OCI-LY3 (cell line): ENCODE data around the gene WDR70.

Experiments
- H2AFZ ChIP-seq: fragments of 200-600, 300-600 bp; shearing (Covaris generic); 2 replicates; pipeline ENCODE4 v1.6.0; 2014; ENCODE audit warnings: antibody characterized with exemption, low read depth, low read length
- H3K27ac ChIP-seq: fragments of 200-600, 300-600 bp; sonication (generic); 2 replicates; pipeline ENCODE4 v1.5.1; 2014; ENCODE audit warnings: mild to moderate bottlenecking, low read length, moderate library complexity, mixed read lengths
- H3K27me3 ChIP-seq: fragments of 200-600, 300-600 bp; sonication (generic); 2 replicates; pipeline ENCODE4 v1.6.1; 2014; ENCODE audit warnings: low read depth, low read length, mixed read lengths
- H3K36me3 ChIP-seq: fragments of 200-600, 300-600 bp; sonication (generic); replicated peaks from 2 replicates; pipeline ENCODE3; 2014; ENCODE audit warnings: low read depth, low read length, mixed read lengths
- H3K4me1 ChIP-seq: fragments of 300-600, 200-600 bp; sonication (generic); 2 replicates; pipeline ENCODE4 v1.6.1; 2014; ENCODE audit warnings: low read length, mixed read lengths
- H3K4me2 ChIP-seq: fragments of 200-600, 300-600 bp; sonication (generic); 2 replicates; pipeline ENCODE4 v1.6.1; 2014; ENCODE audit warnings: low read length, mixed read lengths
- H3K4me3 ChIP-seq: fragments of 300-600, 200-600 bp; sonication (generic); 2 replicates; pipeline ENCODE4 v1.5.1; 2014; ENCODE audit warnings: antibody characterized with exemption, mild to moderate bottlenecking, low read length, moderate library complexity
- H3K79me2 ChIP-seq: fragments of 300-600, 200-600 bp; shearing (Covaris generic); 2 replicates; pipeline ENCODE4 v1.6.1; 2014; ENCODE audit warnings: mild to moderate bottlenecking, low read length, mixed read lengths
- H3K9ac ChIP-seq: fragments of 300-600, 200-600 bp; shearing (Covaris generic); 2 replicates; pipeline ENCODE4 v1.6.0; 2014; ENCODE audit warnings: mild to moderate bottlenecking, low read length, moderate library complexity
- H3K9me3 ChIP-seq: fragments of 200-600, 300-600 bp; shearing (Covaris generic); 2 replicates; pipeline ENCODE4 v1.6.1; 2014; ENCODE audit warnings: low read length, mixed read lengths; ENCODE audit not compliant: insufficient read depth
- H4K20me1 ChIP-seq: fragments of 200-600, 300-600 bp; sonication (generic); 2 replicates; pipeline ENCODE4 v1.6.1; 2016; ENCODE audit warnings: low read length, mixed read lengths; ENCODE audit not compliant: insufficient read depth
- CTCF ChIP-seq: fragments of 200-600, 300-600 bp; sonication (generic); IDR thresholded peaks from 2 replicates; pipeline ENCODE4 v1.5.1; 2014; ENCODE audit warnings: antibody characterized with exemption, low read length, low read depth
- EZH2phosphoT487 ChIP-seq: fragments of 200-600 bp; shearing (Covaris generic); IDR thresholded peaks from 2 replicates; pipeline ENCODE4 v1.6.1; 2018; ENCODE audit warnings: antibody characterized with exemption, mixed run types, low read depth

Gene WDR70

DNA sequence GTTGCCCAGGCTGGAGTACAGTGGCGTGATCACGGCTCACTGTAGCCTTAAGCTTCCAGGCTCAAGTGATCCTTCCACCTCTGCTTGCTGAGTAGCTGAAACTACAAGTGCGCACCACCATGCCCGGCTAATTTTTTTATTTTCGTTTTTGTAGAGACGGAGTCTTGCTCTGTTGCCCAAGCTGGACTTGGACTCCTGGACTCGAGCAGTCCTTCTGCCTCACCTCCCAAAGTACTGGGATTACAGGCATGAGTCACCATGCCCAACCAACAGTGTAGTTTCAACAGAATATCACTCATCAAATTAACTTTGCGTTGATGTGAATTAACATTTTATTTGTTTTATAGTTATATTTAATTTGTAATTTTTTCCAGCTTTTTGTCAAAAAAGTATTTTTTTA lies 45.3 kb downstream of the WDR70 start:
- TF ChIP-seq CTCF (no peak), EZH2phosphoT487 (no peak)

DNA sequence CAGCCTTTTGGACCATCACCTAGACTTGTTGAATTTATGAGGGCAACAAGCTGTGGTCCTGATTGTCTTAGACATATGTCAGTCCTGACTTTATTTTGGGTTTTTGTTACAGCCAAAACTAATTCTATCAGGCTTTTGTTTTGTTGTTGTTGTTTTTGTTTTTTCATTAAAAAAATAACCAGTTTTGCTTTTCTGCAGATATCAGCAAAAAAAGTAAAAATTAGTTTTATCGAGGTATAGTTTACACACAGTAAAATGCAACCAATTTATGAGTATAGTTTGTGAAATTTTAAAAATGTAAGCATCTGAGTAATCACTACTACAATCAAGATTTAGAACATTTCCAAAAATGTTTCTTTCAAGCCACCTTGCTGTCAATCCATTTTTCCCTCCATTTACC lies 48.9 kb downstream of the WDR70 start:
- no peak overlapping the region for H3K4me2 ChIP-seq
- no peaks in the 10 kb centered on the region for H3K36me3 ChIP-seq
- no peaks in the 10 kb centered on the region for H4K20me1 ChIP-seq
- H3K27me3 ChIP-seq = no peaks in the 10 kb centered on the region
- H3K79me2 ChIP-seq = no peaks in the 10 kb centered on the region
- no peaks in the 10 kb centered on the region for H3K4me1 ChIP-seq
- no peak overlapping the region for H2AFZ ChIP-seq
- TF ChIP-seq CTCF (no peak), EZH2phosphoT487 (no peak)
- no peak overlapping the region for H3K9ac ChIP-seq
- no peak overlapping the region for H3K27ac ChIP-seq
- no peak overlapping the region for H3K4me3 ChIP-seq
- no peaks in the 10 kb centered on the region for H3K9me3 ChIP-seq

More for the DNA sequence above, 45.3 kb downstream of the WDR70 start:
- Histone ChIP-seq H3K79me2 (no peaks in the 10 kb centered on the region), H3K27me3 (no peaks in the 10 kb centered on the region), H3K36me3 (no peaks in the 10 kb centered on the region), H3K9ac (no peak overlapping the region), H4K20me1 (no peaks in the 10 kb centered on the region), H3K4me2 (no peak overlapping the region), H2AFZ (no peak overlapping the region), H3K4me1 (no peaks in the 10 kb centered on the region), H3K4me3 (no peak overlapping the region), H3K9me3 (no peaks in the 10 kb centered on the region), H3K27ac (no peak overlapping the region)

DNA sequence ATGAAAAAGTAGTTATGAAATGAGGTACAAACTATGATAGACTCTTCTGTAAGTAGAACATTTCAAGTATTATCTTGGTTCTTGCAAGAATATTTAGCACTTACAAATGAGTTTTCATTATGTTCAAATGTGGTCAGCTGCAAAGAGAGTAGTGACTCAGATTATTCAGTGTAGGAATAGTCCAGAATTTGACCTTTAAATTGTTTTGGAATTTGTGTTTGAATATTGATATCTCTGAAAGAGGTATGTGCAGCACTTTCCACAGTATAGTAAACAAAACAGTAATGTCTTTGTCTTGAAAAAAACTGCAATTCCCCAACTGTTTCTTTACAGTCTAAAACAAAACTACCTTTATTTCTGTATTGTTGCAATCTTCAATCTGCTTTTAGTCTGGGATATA lies 56.1 kb downstream of the WDR70 start:
- Histone ChIP-seq H3K4me1 (peaks cover 14% of the 10 kb centered on the region), H3K9ac (no peak overlapping the region), H3K79me2 (no peaks in the 10 kb centered on the region), H3K36me3 (peaks cover 4% of the 10 kb centered on the region), H3K4me3 (no peak overlapping the region), H3K27me3 (no peaks in the 10 kb centered on the region), H4K20me1 (no peaks in the 10 kb centered on the region), H2AFZ (no peak overlapping the region), H3K9me3 (no peaks in the 10 kb centered on the region), H3K27ac (no peak overlapping the region), H3K4me2 (no peak overlapping the region)
- TF ChIP-seq EZH2phosphoT487 (no peak), CTCF (no peak)

DNA sequence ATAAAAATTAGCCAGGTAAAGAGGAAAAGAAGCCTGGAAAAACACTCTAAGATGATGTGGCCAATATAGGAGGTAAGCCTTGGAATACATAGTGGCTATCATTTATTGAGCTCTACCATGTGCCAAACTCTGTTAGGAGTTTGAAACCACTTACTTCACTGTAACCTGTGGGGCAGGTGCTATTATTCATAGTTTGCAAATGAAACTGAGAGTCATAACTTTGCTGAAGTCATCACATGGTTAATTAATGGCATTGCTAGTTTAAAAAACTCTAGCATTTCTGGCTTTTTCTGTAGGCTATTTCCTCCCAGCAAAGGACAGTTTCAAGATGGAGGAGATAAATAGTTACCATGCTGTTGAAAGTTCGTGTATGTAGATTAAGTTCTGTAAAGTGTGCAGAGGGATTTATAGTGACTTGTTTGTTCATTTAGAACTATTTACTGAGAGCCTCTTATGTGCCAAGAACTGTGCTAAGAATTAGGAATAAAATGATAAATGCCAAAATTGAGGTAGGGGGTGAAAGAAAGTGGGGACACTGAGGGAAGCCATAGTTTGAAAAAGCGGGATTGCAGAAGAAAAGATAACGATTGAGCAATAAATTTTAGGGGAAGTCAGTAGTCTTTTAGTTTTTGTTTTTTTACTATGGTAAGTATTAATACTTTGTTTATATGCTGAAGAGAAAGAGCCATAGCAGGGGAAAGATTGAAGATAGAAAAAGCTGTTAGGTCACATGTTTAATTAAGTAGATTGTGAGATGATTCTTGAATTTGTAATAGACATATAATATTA lies 57.2 kb downstream of the WDR70 start:
- Histone ChIP-seq H3K27ac (no peak overlapping the region), H3K4me1 (peaks cover 14% of the 10 kb centered on the region), H4K20me1 (no peaks in the 10 kb centered on the region), H3K9ac (no peak overlapping the region), H3K36me3 (peaks cover 4% of the 10 kb centered on the region), H3K4me3 (no peak overlapping the region), H3K79me2 (no peaks in the 10 kb centered on the region), H2AFZ (no peak overlapping the region), H3K27me3 (no peaks in the 10 kb centered on the region), H3K9me3 (no peaks in the 10 kb centered on the region), H3K4me2 (peak overlapping the region; percentile 46)
- no peak for TF ChIP-seq EZH2phosphoT487
- TF ChIP-seq CTCF = no peak
